ENCODE measurements around the gene NRARP.
A peak's percentile ranks its signal among the peaks of the same experiment; 100 is the strongest.

Gene NRARP

GRCh38 chr9:137276473-137277328 lies 25.4 kb downstream of the NRARP start:
- no peak for DNase-seq (ENCODE audit: low read depth)
- peak overlapping the region; percentile 72 for H3K4me3 ChIP-seq (ENCODE audit: low read length)
- TF ChIP-seq CTCF (IDR thresholded peaks at IDR 0.05; ENCODE audit: insufficient read depth, low read depth, low read length, missing control alignments) = no peak

- TF ChIP-seq CTCF (IDR thresholded peaks at IDR 0.05; ENCODE audit: insufficient read depth, low read depth, low read length, missing control alignments) = no peak
- no peak overlapping the region for H3K4me3 ChIP-seq (ENCODE audit: low read length)
- no peak for DNase-seq (ENCODE audit: low read depth)
These were observed 26.2 kb downstream of the NRARP start for GRCh38 chr9:137275588-137276472.

GRCh38 chr9:137275203-137275587 lies 26.9 kb downstream of the NRARP start:
- no peak for DNase-seq (ENCODE audit: low read depth)
- no peak overlapping the region for H3K4me3 ChIP-seq (ENCODE audit: low read length)
- no peak for TF ChIP-seq CTCF (IDR thresholded peaks at IDR 0.05; ENCODE audit: insufficient read depth, low read depth, low read length, missing control alignments)

- no peak overlapping the region for H3K4me3 ChIP-seq (ENCODE audit: low read length)
- TF ChIP-seq CTCF (IDR thresholded peaks at IDR 0.05; ENCODE audit: insufficient read depth, low read depth, low read length, missing control alignments) = no peak
- peak; percentile 84 for DNase-seq (ENCODE audit: low read depth)
These were observed 28.3 kb downstream of the NRARP start for GRCh38 chr9:137273611-137274320.

- H3K4me3 ChIP-seq (ENCODE audit: low read length) = no peak overlapping the region
- no peak for TF ChIP-seq CTCF (IDR thresholded peaks at IDR 0.05; ENCODE audit: insufficient read depth, low read depth, low read length, missing control alignments)
- no peak for DNase-seq (ENCODE audit: low read depth)
These were observed 29.0 kb downstream of the NRARP start for GRCh38 chr9:137273095-137273490.

- no peak for TF ChIP-seq CTCF (IDR thresholded peaks at IDR 0.05; ENCODE audit: insufficient read depth, low read depth, low read length, missing control alignments)
- DNase-seq (ENCODE audit: low read depth) = no peak
- H3K4me3 ChIP-seq (ENCODE audit: low read length) = no peak overlapping the region
These were observed 29.6 kb downstream of the NRARP start for GRCh38 chr9:137272241-137273094.
